ENCODE measurements around the gene WDFY3.

The WDFY3 gene

DNA sequence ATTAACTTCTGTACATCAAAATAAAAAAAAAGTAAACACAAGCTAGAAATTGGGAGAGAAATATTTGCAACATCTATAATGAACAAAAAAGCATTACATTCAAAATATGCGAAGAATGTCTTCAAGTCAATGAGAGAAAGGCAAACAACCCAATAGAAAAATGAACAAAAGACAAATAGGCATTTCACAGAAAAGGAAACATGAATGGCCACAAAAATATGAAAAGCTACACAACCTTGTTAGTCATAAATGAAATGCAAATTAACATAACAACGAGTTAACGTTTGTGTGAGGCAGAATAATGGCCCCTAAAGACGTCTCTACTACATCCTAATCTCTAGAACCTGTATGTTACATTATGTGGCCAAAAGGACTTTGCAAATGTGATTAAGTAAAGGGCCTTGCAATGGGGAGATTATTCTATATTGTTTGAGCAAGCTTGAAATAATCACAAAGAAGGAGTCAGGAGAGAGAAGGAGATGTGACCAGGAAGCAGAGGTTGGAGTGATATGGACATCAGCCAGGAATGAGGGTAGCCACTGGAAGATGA, 86.8 kb downstream of the WDFY3 start:
- H3K27ac ChIP-seq: no peak overlapping the region
- no peak overlapping the region for H2AFZ ChIP-seq (ENCODE audit: low read depth)
- no peaks in the 10 kb centered on the region; the same call in 1 of the 2 replicates for H4K20me1 ChIP-seq (ENCODE audit: insufficient read depth)
- no peaks in the 10 kb centered on the region for H3K27me3 ChIP-seq (ENCODE audit: insufficient read depth, low read depth)
- no peak overlapping the region for H3K4me2 ChIP-seq
- no peaks in the 10 kb centered on the region for H3K4me1 ChIP-seq (ENCODE audit: low read depth, poor library complexity, severe bottlenecking)
- no peak overlapping the region for H3K9ac ChIP-seq
- no peak overlapping the region for H3K4me3 ChIP-seq (IDR thresholded peaks at IDR 0.05; ENCODE audit: insufficient read depth, low read depth, low read length)
- TF ChIP-seq, protein P1, sequence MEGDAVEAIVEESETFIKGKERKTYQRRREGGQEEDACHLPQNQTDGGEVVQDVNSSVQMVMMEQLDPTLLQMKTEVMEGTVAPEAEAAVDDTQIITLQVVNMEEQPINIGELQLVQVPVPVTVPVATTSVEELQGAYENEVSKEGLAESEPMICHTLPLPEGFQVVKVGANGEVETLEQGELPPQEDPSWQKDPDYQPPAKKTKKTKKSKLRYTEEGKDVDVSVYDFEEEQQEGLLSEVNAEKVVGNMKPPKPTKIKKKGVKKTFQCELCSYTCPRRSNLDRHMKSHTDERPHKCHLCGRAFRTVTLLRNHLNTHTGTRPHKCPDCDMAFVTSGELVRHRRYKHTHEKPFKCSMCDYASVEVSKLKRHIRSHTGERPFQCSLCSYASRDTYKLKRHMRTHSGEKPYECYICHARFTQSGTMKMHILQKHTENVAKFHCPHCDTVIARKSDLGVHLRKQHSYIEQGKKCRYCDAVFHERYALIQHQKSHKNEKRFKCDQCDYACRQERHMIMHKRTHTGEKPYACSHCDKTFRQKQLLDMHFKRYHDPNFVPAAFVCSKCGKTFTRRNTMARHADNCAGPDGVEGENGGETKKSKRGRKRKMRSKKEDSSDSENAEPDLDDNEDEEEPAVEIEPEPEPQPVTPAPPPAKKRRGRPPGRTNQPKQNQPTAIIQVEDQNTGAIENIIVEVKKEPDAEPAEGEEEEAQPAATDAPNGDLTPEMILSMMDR (conservative IDR thresholded peaks at IDR 0.05; ENCODE audit: low read depth, low read length): no peak
- H3K79me2 ChIP-seq (ENCODE audit: insufficient read depth, low read depth): no peaks in the 10 kb centered on the region
- no peaks in the 10 kb centered on the region for H3K36me3 ChIP-seq (ENCODE audit: insufficient read depth)

DNA sequence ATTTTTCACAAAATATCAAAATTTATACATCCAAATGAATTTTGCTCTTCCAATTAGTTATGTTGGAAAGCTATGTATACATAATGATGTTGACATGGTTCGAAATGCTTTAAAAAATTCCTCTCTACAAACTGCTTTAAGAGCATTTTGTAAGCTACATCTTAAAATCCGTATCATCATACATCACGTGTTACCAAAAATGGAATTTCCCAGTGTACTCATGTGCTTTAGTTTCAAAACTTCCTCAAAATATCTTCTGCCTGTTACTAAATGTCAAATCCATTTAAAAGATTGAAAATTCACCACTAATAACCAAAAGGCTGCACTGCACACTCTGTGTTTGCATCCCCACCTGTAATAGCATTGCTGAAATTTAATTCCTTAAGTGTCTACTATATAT, 87.9 kb downstream of the WDFY3 start:
- Histone ChIP-seq H2AFZ (ENCODE audit: low read depth) (no peak overlapping the region), H3K4me1 (ENCODE audit: low read depth, poor library complexity, severe bottlenecking) (no peaks in the 10 kb centered on the region), H3K36me3 (ENCODE audit: insufficient read depth) (no peaks in the 10 kb centered on the region), H3K27me3 (ENCODE audit: insufficient read depth, low read depth) (no peaks in the 10 kb centered on the region), H3K4me3 (IDR thresholded peaks at IDR 0.05; ENCODE audit: insufficient read depth, low read depth, low read length) (no peak overlapping the region), H3K27ac (no peak overlapping the region), H3K9ac (no peak overlapping the region), H3K4me2 (no peak overlapping the region), H4K20me1 (ENCODE audit: insufficient read depth) (no peaks in the 10 kb centered on the region), H3K79me2 (ENCODE audit: insufficient read depth, low read depth) (no peaks in the 10 kb centered on the region)
- TF ChIP-seq, protein P1 (conservative IDR thresholded peaks at IDR 0.05; ENCODE audit: low read depth, low read length): no peak

DNA sequence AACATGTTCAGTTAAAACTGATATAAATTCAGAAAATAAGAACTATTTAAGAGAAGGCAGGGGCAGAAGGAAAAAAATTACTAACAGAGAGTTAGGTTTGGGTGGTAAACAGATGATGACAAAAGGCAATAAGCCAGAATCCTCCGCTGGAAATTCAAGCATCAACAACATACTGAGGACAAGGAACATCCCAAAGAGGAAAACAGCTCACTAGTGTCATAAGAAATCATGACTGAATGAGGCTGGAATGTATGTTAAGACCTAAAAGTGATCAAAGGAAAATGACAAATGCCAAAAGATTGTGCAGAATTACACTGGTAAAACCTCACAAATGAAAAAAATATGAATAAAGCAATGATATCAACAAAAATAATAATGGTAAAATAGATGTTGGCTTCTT, 88.4 kb downstream of the WDFY3 start:
- H3K79me2 ChIP-seq (ENCODE audit: insufficient read depth, low read depth): no peaks in the 10 kb centered on the region
- no peak overlapping the region for H3K4me2 ChIP-seq
- no peaks in the 10 kb centered on the region for H4K20me1 ChIP-seq (ENCODE audit: insufficient read depth)
- H3K27ac ChIP-seq: no peak overlapping the region
- H3K36me3 ChIP-seq (ENCODE audit: insufficient read depth): no peaks in the 10 kb centered on the region
- H3K4me1 ChIP-seq (ENCODE audit: low read depth, poor library complexity, severe bottlenecking): no peaks in the 10 kb centered on the region
- H3K4me3 ChIP-seq (IDR thresholded peaks at IDR 0.05; ENCODE audit: insufficient read depth, low read depth, low read length): no peak overlapping the region
- H3K27me3 ChIP-seq (ENCODE audit: insufficient read depth, low read depth): no peaks in the 10 kb centered on the region
- no peak overlapping the region for H2AFZ ChIP-seq (ENCODE audit: low read depth)
- no peak overlapping the region for H3K9ac ChIP-seq
- TF ChIP-seq, protein P1 (conservative IDR thresholded peaks at IDR 0.05; ENCODE audit: low read depth, low read length): no peak

DNA sequence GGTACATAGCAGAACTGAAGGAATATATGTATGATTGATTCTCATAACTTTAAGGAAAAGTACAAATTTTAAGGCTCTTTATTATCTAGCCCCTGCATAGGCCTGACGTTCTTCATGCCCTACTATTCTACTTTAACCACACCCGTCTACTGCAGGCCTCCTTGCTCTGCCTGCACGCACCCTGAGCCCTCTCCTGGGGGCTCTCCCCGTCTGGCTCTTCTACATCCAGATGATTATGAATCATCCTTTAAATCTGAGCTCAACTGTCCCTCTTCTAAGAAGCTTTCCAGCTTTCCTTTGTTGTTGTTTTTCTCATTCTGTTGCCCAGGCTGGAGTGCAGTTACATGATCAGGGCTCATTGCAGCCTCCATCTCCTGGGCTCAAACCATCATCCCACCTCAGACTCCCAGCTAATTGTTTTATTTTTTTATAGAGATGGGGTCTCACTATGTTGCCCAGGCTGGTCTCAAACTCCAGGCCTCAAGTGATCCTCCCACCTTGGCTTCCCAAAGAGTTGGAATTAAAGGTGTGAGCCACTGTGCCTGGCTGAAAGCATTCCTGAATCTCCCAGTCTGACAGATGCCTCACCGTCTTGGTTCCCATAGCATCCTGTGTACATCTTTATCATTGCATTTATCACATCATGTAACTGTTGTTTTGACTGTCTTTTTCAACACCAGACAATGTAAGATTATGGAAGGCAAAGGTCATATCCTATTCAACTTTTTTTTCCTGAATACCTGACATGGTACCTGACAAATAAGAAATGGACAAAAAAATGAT, 89.2 kb downstream of the WDFY3 start:
- no peak overlapping the region for H3K4me3 ChIP-seq (IDR thresholded peaks at IDR 0.05; ENCODE audit: insufficient read depth, low read depth, low read length)
- H3K27ac ChIP-seq: no peak overlapping the region
- no peak overlapping the region for H3K9ac ChIP-seq
- no peaks in the 10 kb centered on the region for H3K27me3 ChIP-seq (ENCODE audit: insufficient read depth, low read depth)
- no peaks in the 10 kb centered on the region for H3K4me1 ChIP-seq (ENCODE audit: low read depth, poor library complexity, severe bottlenecking)
- TF ChIP-seq, protein P1 (conservative IDR thresholded peaks at IDR 0.05; ENCODE audit: low read depth, low read length): no peak
- no peaks in the 10 kb centered on the region for H4K20me1 ChIP-seq (ENCODE audit: insufficient read depth)
- no peak overlapping the region for H2AFZ ChIP-seq (ENCODE audit: low read depth)
- H3K79me2 ChIP-seq (ENCODE audit: insufficient read depth, low read depth): no peaks in the 10 kb centered on the region
- H3K4me2 ChIP-seq: no peak overlapping the region
- no peaks in the 10 kb centered on the region for H3K36me3 ChIP-seq (ENCODE audit: insufficient read depth)

All from KMS-11 (cell line).